H1 (cell line): Measurements from ENCODE around the gene MPP3. TPM values are rescaled to one million over a fixed set of nuclear protein-coding genes. Genes with fewer than 3 reads are reported as not detected.

Experiments used
- ATF2 ChIP-seq: IDR thresholded peaks from 2 replicates; pipeline ENCODE4 v1.6.1; 2012; ENCODE audit warnings: low read length, inconsistent platforms
- POU5F1 ChIP-seq: IDR thresholded peaks from 2 replicates; pipeline ENCODE4 v1.6.1; 2011; ENCODE audit warnings: low read depth, mild to moderate bottlenecking, low read length, moderate library complexity
- polyA plus RNA-seq, 7 experiments: library from polyadenylated mRNA; depleted of rRNA in 3 of 7; stranded (reverse) in 5 of 7; unstranded in 2 of 7; fragments of >200 nt in 5 of 7; fragments of 200-250 nt in 2 of 7; gene quantifications; 1 replicate in 5 of 7; 2 replicates in 1 of 7; 4 replicates in 1 of 7; pipeline versions ENCODE4 v1.2.1 to v1.2.3, GENCODE V29; 2011 to 2013; ENCODE audit warnings: missing spikeins in 2 of 7, mixed read lengths in 2 of 7
- total RNA-seq: library from RNA; stranded (reverse); fragmentation: NEBNext Ultra II Directional; extraction: Animal tissue kit (Norgen Biotek cat#: 25700); gene quantifications from 2 replicates; pipeline ENCODE4 v1.2.1, GENCODE V29; 2021

MPP3 gene
- total and polyA plus RNA-seq, 2 of the 8 experiments (the other 6 are each of a cell fraction or from before 2014, with no cell fraction given) = 3.1 to 6.1 TPM

- TF ChIP-seq ATF2 (no peak), POU5F1 (no peak)
Measured at GRCh38 chr17:43805117-43805516, 27.8 kb downstream of the MPP3 start (continued).
